ENCODE data around the gene EVX2.
A peak's percentile ranks its signal among the peaks of the same experiment; 100 is the strongest.

Gene EVX2

DNA sequence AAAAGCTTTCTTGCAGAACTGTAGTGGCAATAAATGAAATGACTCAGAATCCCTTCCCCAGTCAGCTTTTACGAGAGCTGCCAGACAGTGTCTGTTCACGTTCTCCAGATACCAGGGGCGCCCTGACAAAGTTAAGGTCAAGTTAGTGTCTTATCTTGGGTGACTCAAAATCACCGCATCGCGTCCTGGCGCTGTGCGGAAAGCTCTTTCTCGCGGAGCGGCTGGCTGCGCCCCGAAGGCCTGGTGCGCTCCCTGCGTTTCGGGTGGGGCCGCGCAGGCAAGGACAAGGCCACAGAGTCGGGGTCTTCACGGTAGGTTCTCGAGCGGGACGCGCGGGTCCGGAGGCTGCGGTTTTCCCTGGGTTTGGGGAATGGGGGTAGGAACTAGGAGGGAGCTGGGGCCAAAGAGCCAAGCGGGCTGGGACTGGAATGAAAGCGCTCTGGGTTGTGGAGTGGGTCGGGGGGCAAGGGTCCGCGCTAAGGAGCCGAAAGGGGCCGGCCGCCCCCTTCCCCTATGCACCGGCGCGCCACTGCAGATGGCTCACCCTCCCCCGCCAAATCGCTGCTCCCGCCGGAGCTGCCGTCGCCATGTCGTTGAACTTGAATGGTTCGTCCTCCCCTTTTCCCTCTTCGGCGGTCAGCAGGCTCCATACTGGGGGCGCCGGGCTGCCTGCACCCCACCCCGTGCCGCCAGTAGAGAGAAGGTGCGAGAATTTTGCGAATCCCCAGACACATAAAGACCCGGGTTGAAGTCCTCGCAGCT, 20.7 kb upstream of the EVX2 start:
- peak overlapping the region; percentile 74 for H3K4me3 ChIP-seq (ENCODE audit: low read depth, low read length)
- POLR2A ChIA-PET, result interaction anchor here (0.8 to 4.2 kb wide), 11 partner anchors 9 to 741 kb away, joined by 3 to 75 read pairs (median 5); partner anchors contain the start of genes HOXD13, HOXD8 and LNPK
- peaks cover 4% of the 10 kb centered on the region for H3K4me1 ChIP-seq (ENCODE audit: control insufficient read depth, insufficient read depth, low read length)
- H3K9me3 ChIP-seq (ENCODE audit: control insufficient read depth, insufficient read depth, low read depth, low read length), result no peaks in the 10 kb centered on the region
- peak overlapping the region; percentile 100 for H3K27ac ChIP-seq (ENCODE audit: extremely low read depth, low read depth, low read length)
- CTCF ChIA-PET, result interaction anchor here (0.6 to 2.2 kb wide), 8 partner anchors 15 to 1410 kb away, joined by 3 to 4 read pairs (median 4); no protein-coding TSS in a partner anchor
- peaks cover 0 to 8% of the 10 kb centered on the region in 2 experiments; a peak in 2 of 3 replicates for H3K36me3 ChIP-seq (ENCODE audit: control insufficient read depth in 2 of 2, insufficient read depth in 1 of 2, low read length in 2 of 2)
- TF ChIP-seq GLIS1 (tag by site-specific recombination; IDR thresholded peaks at IDR 0.05) (no peak; the same call in 1 of the 2 replicates), ZNF121 (tag by site-specific recombination; IDR thresholded peaks at IDR 0.05) (no peak), ZNF664 (tag by site-specific recombination; IDR thresholded peaks at IDR 0.05) (no peak), HOXC10 (CRISPR knock-in tag; IDR thresholded peaks at IDR 0.05) (no peak), ZNF610 (tag by site-specific recombination; IDR thresholded peaks at IDR 0.05; ENCODE audit: borderline replicate concordance) (no peak; the same call in 1 of the 2 replicates), ZNF677 (tag by site-specific recombination; IDR thresholded peaks at IDR 0.05) (no peak), ZNF133 (tag by site-specific recombination; IDR thresholded peaks at IDR 0.05) (no peak), ZNF19 (tag by site-specific recombination; IDR thresholded peaks at IDR 0.05; ENCODE audit: low read depth) (no peak), SALL2 (tag by site-specific recombination; IDR thresholded peaks at IDR 0.05; ENCODE audit: borderline replicate concordance) (no peak), ZNF335 (tag by site-specific recombination; conservative IDR thresholded peaks at IDR 0.05) (peak; percentile 86), ZXDB (tag by site-specific recombination; IDR thresholded peaks at IDR 0.05) (peak; percentile 93), KLF1 (tag by site-specific recombination; IDR thresholded peaks at IDR 0.05) (no peak), ZNF792 (tag by site-specific recombination; IDR thresholded peaks at IDR 0.05) (no peak; the same call in 1 of the 2 replicates), ZSCAN16 (tag by site-specific recombination; IDR thresholded peaks at IDR 0.05) (no peak; the same call in 1 of the 2 replicates), ZFP37 (tag by site-specific recombination; IDR thresholded peaks at IDR 0.05) (peak; percentile 30; the same call in 1 of the 2 replicates), ZFHX2 (tag by site-specific recombination; conservative IDR thresholded peaks at IDR 0.05) (no peak), FEZF1 (tag by site-specific recombination; IDR thresholded peaks at IDR 0.05) (peak; percentile 80), ZNF549 (tag by site-specific recombination; IDR thresholded peaks at IDR 0.05) (no peak), ZNF239 (tag by site-specific recombination; IDR thresholded peaks at IDR 0.05) (no peak), MZF1 (tag by site-specific recombination; IDR thresholded peaks at IDR 0.05; ENCODE audit: borderline replicate concordance) (peak; percentile 64; the same call in 1 of the 2 replicates), ZNF660 (tag by site-specific recombination; IDR thresholded peaks at IDR 0.05) (peak; percentile 79), AEBP2 (tag by site-specific recombination; IDR thresholded peaks at IDR 0.05; ENCODE audit: borderline replicate concordance) (no peak)
- TF ChIP-seq, protein P1, sequence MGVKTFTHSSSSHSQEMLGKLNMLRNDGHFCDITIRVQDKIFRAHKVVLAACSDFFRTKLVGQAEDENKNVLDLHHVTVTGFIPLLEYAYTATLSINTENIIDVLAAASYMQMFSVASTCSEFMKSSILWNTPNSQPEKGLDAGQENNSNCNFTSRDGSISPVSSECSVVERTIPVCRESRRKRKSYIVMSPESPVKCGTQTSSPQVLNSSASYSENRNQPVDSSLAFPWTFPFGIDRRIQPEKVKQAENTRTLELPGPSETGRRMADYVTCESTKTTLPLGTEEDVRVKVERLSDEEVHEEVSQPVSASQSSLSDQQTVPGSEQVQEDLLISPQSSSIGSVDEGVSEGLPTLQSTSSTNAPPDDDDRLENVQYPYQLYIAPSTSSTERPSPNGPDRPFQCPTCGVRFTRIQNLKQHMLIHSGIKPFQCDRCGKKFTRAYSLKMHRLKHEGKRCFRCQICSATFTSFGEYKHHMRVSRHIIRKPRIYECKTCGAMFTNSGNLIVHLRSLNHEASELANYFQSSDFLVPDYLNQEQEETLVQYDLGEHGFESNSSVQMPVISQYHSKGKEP (tag by site-specific recombination; IDR thresholded peaks at IDR 0.05), result peak; percentile 52; the same call in 1 of the 2 replicates
- TF ChIP-seq, protein P2, sequence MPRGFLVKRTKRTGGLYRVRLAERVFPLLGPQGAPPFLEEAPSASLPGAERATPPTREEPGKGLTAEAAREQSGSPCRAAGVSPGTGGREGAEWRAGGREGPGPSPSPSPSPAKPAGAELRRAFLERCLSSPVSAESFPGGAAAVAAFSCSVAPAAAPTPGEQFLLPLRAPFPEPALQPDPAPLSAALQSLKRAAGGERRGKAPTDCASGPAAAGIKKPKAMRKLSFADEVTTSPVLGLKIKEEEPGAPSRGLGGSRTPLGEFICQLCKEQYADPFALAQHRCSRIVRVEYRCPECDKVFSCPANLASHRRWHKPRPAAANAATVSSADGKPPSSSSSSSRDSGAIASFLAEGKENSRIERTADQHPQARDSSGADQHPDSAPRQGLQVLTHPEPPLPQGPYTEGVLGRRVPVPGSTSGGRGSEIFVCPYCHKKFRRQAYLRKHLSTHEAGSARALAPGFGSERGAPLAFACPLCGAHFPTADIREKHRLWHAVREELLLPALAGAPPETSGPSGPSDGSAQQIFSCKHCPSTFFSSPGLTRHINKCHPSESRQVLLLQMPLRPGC (tag by site-specific recombination; IDR thresholded peaks at IDR 0.05), result no peak
- TF ChIP-seq, protein P3, sequence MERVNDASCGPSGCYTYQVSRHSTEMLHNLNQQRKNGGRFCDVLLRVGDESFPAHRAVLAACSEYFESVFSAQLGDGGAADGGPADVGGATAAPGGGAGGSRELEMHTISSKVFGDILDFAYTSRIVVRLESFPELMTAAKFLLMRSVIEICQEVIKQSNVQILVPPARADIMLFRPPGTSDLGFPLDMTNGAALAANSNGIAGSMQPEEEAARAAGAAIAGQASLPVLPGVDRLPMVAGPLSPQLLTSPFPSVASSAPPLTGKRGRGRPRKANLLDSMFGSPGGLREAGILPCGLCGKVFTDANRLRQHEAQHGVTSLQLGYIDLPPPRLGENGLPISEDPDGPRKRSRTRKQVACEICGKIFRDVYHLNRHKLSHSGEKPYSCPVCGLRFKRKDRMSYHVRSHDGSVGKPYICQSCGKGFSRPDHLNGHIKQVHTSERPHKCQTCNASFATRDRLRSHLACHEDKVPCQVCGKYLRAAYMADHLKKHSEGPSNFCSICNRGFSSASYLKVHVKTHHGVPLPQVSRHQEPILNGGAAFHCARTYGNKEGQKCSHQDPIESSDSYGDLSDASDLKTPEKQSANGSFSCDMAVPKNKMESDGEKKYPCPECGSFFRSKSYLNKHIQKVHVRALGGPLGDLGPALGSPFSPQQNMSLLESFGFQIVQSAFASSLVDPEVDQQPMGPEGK (tag by site-specific recombination; IDR thresholded peaks at IDR 0.05), result no peak; the same call in 1 of the 2 replicates
- TF ChIP-seq, protein P4, sequence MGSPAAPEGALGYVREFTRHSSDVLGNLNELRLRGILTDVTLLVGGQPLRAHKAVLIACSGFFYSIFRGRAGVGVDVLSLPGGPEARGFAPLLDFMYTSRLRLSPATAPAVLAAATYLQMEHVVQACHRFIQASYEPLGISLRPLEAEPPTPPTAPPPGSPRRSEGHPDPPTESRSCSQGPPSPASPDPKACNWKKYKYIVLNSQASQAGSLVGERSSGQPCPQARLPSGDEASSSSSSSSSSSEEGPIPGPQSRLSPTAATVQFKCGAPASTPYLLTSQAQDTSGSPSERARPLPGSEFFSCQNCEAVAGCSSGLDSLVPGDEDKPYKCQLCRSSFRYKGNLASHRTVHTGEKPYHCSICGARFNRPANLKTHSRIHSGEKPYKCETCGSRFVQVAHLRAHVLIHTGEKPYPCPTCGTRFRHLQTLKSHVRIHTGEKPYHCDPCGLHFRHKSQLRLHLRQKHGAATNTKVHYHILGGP (tag by site-specific recombination; IDR thresholded peaks at IDR 0.05), result no peak
- TF ChIP-seq, protein P5, sequence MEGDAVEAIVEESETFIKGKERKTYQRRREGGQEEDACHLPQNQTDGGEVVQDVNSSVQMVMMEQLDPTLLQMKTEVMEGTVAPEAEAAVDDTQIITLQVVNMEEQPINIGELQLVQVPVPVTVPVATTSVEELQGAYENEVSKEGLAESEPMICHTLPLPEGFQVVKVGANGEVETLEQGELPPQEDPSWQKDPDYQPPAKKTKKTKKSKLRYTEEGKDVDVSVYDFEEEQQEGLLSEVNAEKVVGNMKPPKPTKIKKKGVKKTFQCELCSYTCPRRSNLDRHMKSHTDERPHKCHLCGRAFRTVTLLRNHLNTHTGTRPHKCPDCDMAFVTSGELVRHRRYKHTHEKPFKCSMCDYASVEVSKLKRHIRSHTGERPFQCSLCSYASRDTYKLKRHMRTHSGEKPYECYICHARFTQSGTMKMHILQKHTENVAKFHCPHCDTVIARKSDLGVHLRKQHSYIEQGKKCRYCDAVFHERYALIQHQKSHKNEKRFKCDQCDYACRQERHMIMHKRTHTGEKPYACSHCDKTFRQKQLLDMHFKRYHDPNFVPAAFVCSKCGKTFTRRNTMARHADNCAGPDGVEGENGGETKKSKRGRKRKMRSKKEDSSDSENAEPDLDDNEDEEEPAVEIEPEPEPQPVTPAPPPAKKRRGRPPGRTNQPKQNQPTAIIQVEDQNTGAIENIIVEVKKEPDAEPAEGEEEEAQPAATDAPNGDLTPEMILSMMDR (tag by site-specific recombination; IDR thresholded peaks at IDR 0.05), result peak; percentile 96
